Measurements from ENCODE around the gene CXCL5. TPM values are rescaled to one million over a fixed set of nuclear protein-coding genes. Genes with fewer than 3 reads are reported as not detected.
A peak's percentile ranks its signal among the peaks of the same experiment; 100 is the strongest.

Gene CXCL5
- total RNA-seq (2014; rRNA removed; shearing (Covaris generic)) = not detected in 2 replicates

- Histone ChIP-seq H3K36me3 (no peaks in the 10 kb centered on the region), H3K27me3 (no peaks in the 10 kb centered on the region), H3K9me3 (replicated peaks) (no peaks in the 10 kb centered on the region), H3K4me1 (no peaks in the 10 kb centered on the region), H3K27ac (no peak within 1 kb of the TSS), H3K4me3 (no peak within 1 kb of the TSS)
- DNase-seq = no peak
These were observed at the start of gene CXCL5 for GRCh38 chr4:73998040-73999011. Gene CXCL5 (minus strand): TSS chr4:73998677. CDS start chr4:73998581, 96 bp downstream.

GRCh38 chr4:74047152-74047551 lies 48.7 kb upstream of the CXCL5 start:
- peaks cover 3% of the 10 kb centered on the region; the same call in 1 of the 2 replicates for H3K4me1 ChIP-seq
- H3K4me3 ChIP-seq = no peak overlapping the region
- H3K36me3 ChIP-seq = no peaks in the 10 kb centered on the region
- peaks cover 6% of the 10 kb centered on the region; the same call in 1 of the 2 replicates for H3K9me3 ChIP-seq (replicated peaks)
- DNase-seq = no peak
- H3K27ac ChIP-seq = no peak overlapping the region
- no peaks in the 10 kb centered on the region for H3K27me3 ChIP-seq

- Histone ChIP-seq H3K36me3 (no peaks in the 10 kb centered on the region), H3K9me3 (replicated peaks) (peaks cover 6% of the 10 kb centered on the region; the same call in 1 of the 2 replicates), H3K27ac (no peak overlapping the region), H3K4me3 (no peak overlapping the region), H3K27me3 (no peaks in the 10 kb centered on the region), H3K4me1 (peaks cover 3% of the 10 kb centered on the region; the same call in 1 of the 2 replicates)
- no peak for DNase-seq
These were observed 47.3 kb upstream of the CXCL5 start for GRCh38 chr4:74045772-74046171.

- Histone ChIP-seq H3K27me3 (no peaks in the 10 kb centered on the region), H3K27ac (no peak overlapping the region), H3K36me3 (no peaks in the 10 kb centered on the region), H3K4me3 (no peak overlapping the region), H3K9me3 (replicated peaks) (0 out of 2 replicates have a peak, but pooled peaks cover 6% of the 10 kb centered on the region), H3K4me1 (peaks cover 3% of the 10 kb centered on the region; the same call in 1 of the 2 replicates)
- no peak for DNase-seq
These were observed 46.8 kb upstream of the CXCL5 start for GRCh38 chr4:74045247-74045646.

- Histone ChIP-seq H3K36me3 (no peaks in the 10 kb centered on the region), H3K4me1 (peaks cover 4% of the 10 kb centered on the region), H3K4me3 (no peak overlapping the region), H3K27ac (no peak overlapping the region), H3K9me3 (replicated peaks) (0 out of 2 replicates have a peak, but pooled peaks cover 6% of the 10 kb centered on the region), H3K27me3 (no peaks in the 10 kb centered on the region)
- no peak for DNase-seq
These were observed 46.2 kb upstream of the CXCL5 start for GRCh38 chr4:74044677-74045076.

- Histone ChIP-seq H3K9me3 (replicated peaks) (0 out of 2 replicates have a peak, but pooled peaks cover 3% of the 10 kb centered on the region), H3K27ac (no peak overlapping the region), H3K36me3 (no peaks in the 10 kb centered on the region), H3K4me3 (no peak overlapping the region), H3K27me3 (no peaks in the 10 kb centered on the region), H3K4me1 (peaks cover 9% of the 10 kb centered on the region; the same call in 1 of the 2 replicates)
- DNase-seq = no peak
These were observed 44.2 kb upstream of the CXCL5 start for GRCh38 chr4:74042681-74043080.

- Histone ChIP-seq H3K36me3 (no peaks in the 10 kb centered on the region), H3K27me3 (no peaks in the 10 kb centered on the region), H3K9me3 (replicated peaks) (no peaks in the 10 kb centered on the region), H3K4me1 (peaks cover 17% of the 10 kb centered on the region), H3K4me3 (no peak overlapping the region), H3K27ac (no peak overlapping the region)
- DNase-seq = no peak
These were observed 42.9 kb upstream of the CXCL5 start for GRCh38 chr4:74041418-74041817.

- Histone ChIP-seq H3K4me1 (peaks cover 14% of the 10 kb centered on the region), H3K36me3 (no peaks in the 10 kb centered on the region), H3K4me3 (peak overlapping the region; percentile 89), H3K27me3 (no peaks in the 10 kb centered on the region), H3K9me3 (replicated peaks) (no peaks in the 10 kb centered on the region), H3K27ac (no peak overlapping the region)
- peak in 1 of 2 experiments; percentile 38 for DNase-seq
These were observed 40.9 kb upstream of the CXCL5 start for GRCh38 chr4:74039315-74039763.

GRCh38 chr4:74038425-74039314 lies 40.2 kb upstream of the CXCL5 start, which contains the start of gene CXCL3:
Gene CXCL3 (minus strand): TSS chr4:74038689. CDS start chr4:74038611, 78 bp downstream.
- Histone ChIP-seq H3K36me3 (no peaks in the 10 kb centered on the region), H3K27me3 (no peaks in the 10 kb centered on the region), H3K9me3 (replicated peaks) (no peaks in the 10 kb centered on the region), H3K27ac (peak within 1 kb of the TSS; percentile 63), H3K4me3 (peak within 1 kb of the TSS; percentile 89), H3K4me1 (peaks cover 14% of the 10 kb centered on the region)
- peak; percentile 80 to 83 for DNase-seq

GRCh38 chr4:74038086-74038424 lies 39.6 kb upstream of the CXCL5 start:
- Histone ChIP-seq H3K4me1 (peaks cover 14% of the 10 kb centered on the region), H3K27me3 (no peaks in the 10 kb centered on the region), H3K9me3 (replicated peaks) (no peaks in the 10 kb centered on the region), H3K36me3 (no peaks in the 10 kb centered on the region), H3K4me3 (peak overlapping the region; percentile 89), H3K27ac (no peak overlapping the region; the same call in 1 of the 2 replicates)
- peak; percentile 35 to 54 for DNase-seq

GRCh38 chr4:74037076-74037955 lies 38.8 kb upstream of the CXCL5 start:
- Histone ChIP-seq H3K4me1 (peaks cover 18% of the 10 kb centered on the region), H3K9me3 (replicated peaks) (no peaks in the 10 kb centered on the region), H3K36me3 (no peaks in the 10 kb centered on the region), H3K27me3 (no peaks in the 10 kb centered on the region), H3K4me3 (peak overlapping the region; percentile 89), H3K27ac (no peak overlapping the region)
- peak; percentile 30 to 61 for DNase-seq

GRCh38 chr4:74033739-74034138 lies 35.3 kb upstream of the CXCL5 start:
- Histone ChIP-seq H3K4me3 (no peak overlapping the region), H3K27me3 (no peaks in the 10 kb centered on the region)
- no peak for DNase-seq

GRCh38 chr4:74032064-74032463 lies 33.6 kb upstream of the CXCL5 start:
- no peaks in the 10 kb centered on the region for H3K36me3 ChIP-seq
- no peaks in the 10 kb centered on the region for H3K27me3 ChIP-seq
- no peak overlapping the region for H3K4me3 ChIP-seq
- no peaks in the 10 kb centered on the region for H3K9me3 ChIP-seq (replicated peaks)
- H3K27ac ChIP-seq = no peak overlapping the region
- peaks cover 28% of the 10 kb centered on the region for H3K4me1 ChIP-seq
- DNase-seq = peak; percentile 79 to 94

More at GRCh38 chr4:74033739-74034138, 35.3 kb upstream of the CXCL5 start:
- H3K9me3 ChIP-seq (replicated peaks) = no peaks in the 10 kb centered on the region
- H3K4me1 ChIP-seq = peaks cover 29% of the 10 kb centered on the region
- H3K36me3 ChIP-seq = no peaks in the 10 kb centered on the region
- H3K27ac ChIP-seq = no peak overlapping the region

- Histone ChIP-seq H3K4me1 (peaks cover 23% of the 10 kb centered on the region), H3K4me3 (no peak overlapping the region), H3K27me3 (no peaks in the 10 kb centered on the region), H3K36me3 (no peaks in the 10 kb centered on the region), H3K27ac (no peak overlapping the region), H3K9me3 (replicated peaks) (no peaks in the 10 kb centered on the region)
- no peak for DNase-seq
These were observed 33.1 kb upstream of the CXCL5 start for GRCh38 chr4:74031576-74031975.
